HUES48 (cell line): ENCODE measurements around the gene MSL1.

Experiments
- H3K27ac ChIP-seq: one replicate; pipeline ENCODE4 v1.7.0; 2013; ENCODE audit warnings: low read depth, low read length, inconsistent platforms
- H3K27me3 ChIP-seq: 2 replicates; pipeline ENCODE4 v1.6.1; 2013; ENCODE audit warnings: mild to moderate bottlenecking, low read length; ENCODE audit not compliant: control insufficient read depth, insufficient read depth
- H3K36me3 ChIP-seq: 2 replicates; pipeline ENCODE4 v1.6.1; 2013; ENCODE audit warnings: low read length; ENCODE audit not compliant: control insufficient read depth, insufficient read depth
- H3K4me1 ChIP-seq: 2 replicates; pipeline ENCODE4 v1.6.1; 2013; ENCODE audit warnings: mild to moderate bottlenecking, low read length; ENCODE audit not compliant: control insufficient read depth, insufficient read depth
- H3K4me3 ChIP-seq: 2 replicates; pipeline ENCODE4 v1.5.1; 2013; ENCODE audit warnings: mild to moderate bottlenecking, low read depth, low read length
- H3K9ac ChIP-seq: 2 replicates; pipeline ENCODE4 v1.6.1; 2013; ENCODE audit warnings: mild to moderate bottlenecking, low read depth, low read length, moderate library complexity
- H3K9me3 ChIP-seq: 2 replicates; pipeline ENCODE4 v1.6.1; 2013; ENCODE audit warnings: low read length; ENCODE audit not compliant: control insufficient read depth, insufficient read depth

Gene MSL1

DNA sequence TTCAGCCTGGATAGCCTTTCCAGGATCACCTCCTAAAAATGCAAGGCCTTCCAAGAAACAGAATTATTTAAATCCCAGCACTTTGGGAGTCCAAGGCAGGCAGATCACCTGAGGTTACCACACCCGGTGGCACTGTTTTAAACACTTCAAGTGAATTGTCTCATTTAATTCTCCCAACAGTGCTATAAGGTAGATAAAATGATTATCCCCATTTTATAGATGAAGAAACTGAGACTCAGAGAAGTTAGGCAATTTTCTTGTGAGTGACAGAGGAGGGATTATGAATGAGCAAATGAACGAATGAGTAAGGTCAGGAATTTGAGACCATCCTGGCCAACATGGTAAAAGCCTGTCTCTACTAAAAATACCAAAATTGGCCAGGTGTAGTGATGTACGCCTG lies 42.2 kb upstream of the MSL1 start:
- Histone ChIP-seq H3K4me3 (no peak overlapping the region), H3K27ac (no peak overlapping the region), H3K9ac (no peak overlapping the region), H3K9me3 (no peaks in the 10 kb centered on the region), H3K4me1 (peaks cover 13% of the 10 kb centered on the region), H3K27me3 (no peaks in the 10 kb centered on the region), H3K36me3 (peaks cover 8% of the 10 kb centered on the region; the same call in 1 of the 2 replicates)

DNA sequence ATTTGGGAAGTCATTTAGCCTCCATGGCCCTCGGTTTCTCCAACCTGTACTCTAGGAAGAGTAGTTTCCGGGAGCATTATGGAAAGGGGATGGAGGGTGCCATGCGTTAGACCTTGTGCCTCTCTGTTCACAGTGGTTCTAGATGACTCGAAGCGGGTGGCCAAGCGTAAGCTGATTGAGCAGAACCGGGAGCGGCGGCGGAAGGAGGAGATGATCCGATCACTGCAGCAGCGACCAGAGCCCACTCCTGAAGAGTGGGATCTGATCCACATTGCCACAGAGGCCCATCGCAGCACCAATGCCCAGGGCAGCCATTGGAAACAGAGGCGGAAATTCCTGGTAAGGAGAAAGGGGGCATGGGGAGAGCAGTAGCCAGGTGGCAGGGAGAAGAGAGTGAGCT lies 37.3 kb upstream of the MSL1 start:
- Histone ChIP-seq H3K27ac (no peak overlapping the region), H3K9me3 (no peaks in the 10 kb centered on the region), H3K4me3 (no peak overlapping the region), H3K36me3 (peaks cover 20% of the 10 kb centered on the region), H3K4me1 (no peaks in the 10 kb centered on the region), H3K9ac (no peak overlapping the region), H3K27me3 (no peaks in the 10 kb centered on the region)

DNA sequence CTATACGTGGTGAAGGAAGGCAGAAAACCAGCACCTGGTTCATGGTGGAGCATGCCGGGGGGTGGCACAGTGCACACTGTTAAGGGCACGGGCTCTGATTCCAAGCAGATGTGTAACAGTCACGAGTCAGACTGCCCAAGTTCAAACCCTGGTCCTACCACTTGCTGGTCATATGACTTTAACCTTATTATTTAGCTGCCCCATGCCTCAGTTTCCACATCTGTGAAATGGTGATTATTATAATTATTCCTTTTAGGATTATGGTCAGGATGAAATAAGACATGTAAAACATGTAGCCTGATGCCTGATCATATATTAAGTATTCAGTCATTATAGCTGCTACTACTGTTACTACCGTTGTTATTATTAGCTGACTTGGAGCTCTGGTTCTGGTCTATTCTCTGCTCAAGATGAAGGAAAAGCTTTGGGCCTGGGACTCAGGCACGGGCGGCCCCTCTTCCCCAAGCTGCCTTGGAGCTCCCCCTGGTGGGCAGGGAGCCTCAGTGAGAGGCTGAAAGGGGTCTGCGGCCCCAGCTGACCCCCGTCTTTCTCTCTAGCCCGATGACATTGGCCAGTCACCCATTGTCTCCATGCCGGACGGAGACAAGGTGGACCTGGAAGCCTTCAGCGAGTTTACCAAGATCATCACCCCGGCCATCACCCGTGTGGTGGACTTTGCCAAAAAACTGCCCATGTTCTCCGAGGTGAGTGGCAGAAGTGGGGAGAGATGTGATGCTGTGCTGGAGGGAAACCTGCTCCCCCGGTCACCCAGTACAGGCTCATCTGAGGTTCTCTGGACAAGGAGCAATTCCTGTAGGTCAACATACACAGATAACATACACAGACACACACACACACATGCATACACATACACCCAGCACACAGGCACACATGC lies 35.4 kb upstream of the MSL1 start:
- Histone ChIP-seq H3K27me3 (no peaks in the 10 kb centered on the region), H3K4me1 (no peaks in the 10 kb centered on the region), H3K27ac (no peak overlapping the region), H3K36me3 (peaks cover 20% of the 10 kb centered on the region), H3K4me3 (no peak overlapping the region), H3K9me3 (no peaks in the 10 kb centered on the region), H3K9ac (no peak overlapping the region)

DNA sequence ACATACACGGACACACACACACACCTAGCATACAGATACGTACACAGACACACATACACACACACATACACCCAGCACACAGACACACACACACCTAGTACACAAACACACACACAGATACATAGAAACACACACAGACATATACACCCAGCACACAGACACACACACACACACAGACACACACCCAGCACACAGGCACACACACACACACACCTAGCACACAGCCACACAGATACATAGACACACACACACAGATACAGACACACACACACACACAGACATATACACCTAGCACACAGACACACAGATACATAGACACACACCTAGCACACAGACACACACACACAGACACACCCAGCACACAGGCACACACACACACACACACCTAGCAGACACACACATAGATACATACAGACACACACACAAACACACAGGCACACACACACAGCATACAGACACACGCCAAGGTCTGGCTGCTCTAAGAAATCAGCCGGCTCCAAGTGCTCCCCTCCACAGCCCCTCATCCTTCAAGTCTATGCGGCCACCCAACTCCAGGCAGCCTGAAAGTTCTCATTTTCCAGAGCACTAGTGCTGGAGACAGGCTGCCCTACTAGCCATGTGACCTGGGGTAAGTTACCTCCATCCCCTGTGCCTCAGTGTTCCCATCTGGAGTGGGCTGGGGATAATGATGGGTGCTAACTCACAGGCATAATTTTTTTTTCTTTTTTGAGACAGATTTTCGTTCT lies 34.5 kb upstream of the MSL1 start:
- H3K27ac ChIP-seq: no peak overlapping the region
- H3K36me3 ChIP-seq: peaks cover 20% of the 10 kb centered on the region
- no peaks in the 10 kb centered on the region for H3K9me3 ChIP-seq
- no peaks in the 10 kb centered on the region for H3K27me3 ChIP-seq
- H3K9ac ChIP-seq: no peak overlapping the region
- no peak overlapping the region for H3K4me3 ChIP-seq
- peaks cover 3% of the 10 kb centered on the region; the same call in 1 of the 2 replicates for H3K4me1 ChIP-seq

DNA sequence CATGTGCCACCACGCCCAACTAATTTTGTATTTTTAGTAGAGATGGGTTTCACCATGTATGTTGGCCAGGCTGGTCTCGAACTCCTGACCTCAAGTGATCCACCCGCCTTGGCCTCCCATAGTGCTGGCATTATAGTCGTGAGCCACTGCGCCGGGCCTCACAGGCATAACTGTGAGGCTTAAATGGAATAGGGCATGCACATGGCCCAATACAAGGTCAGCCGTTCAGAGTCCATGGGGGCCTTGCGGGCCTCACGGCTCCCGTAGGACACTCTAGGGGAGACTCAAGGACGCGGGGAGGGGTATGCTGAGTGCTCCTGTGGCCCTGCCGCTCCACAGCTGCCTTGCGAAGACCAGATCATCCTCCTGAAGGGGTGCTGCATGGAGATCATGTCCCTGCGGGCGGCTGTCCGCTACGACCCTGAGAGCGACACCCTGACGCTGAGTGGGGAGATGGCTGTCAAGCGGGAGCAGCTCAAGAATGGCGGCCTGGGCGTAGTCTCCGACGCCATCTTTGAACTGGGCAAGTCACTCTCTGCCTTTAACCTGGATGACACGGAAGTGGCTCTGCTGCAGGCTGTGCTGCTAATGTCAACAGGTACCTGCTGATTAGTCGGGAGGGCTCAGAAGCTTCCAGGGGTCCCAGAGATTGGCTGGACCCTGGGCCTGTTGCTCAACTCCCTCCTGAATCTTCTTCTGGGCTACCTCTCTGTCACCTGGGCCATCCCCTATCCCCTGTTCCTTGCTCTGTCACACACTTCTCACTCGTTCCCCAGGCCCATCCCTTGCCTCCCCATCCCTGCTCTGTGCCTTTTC lies 33.7 kb upstream of the MSL1 start:
- peaks cover 23% of the 10 kb centered on the region for H3K36me3 ChIP-seq
- no peaks in the 10 kb centered on the region for H3K27me3 ChIP-seq
- no peaks in the 10 kb centered on the region for H3K9me3 ChIP-seq
- H3K4me3 ChIP-seq: no peak overlapping the region
- no peak overlapping the region for H3K9ac ChIP-seq
- peaks cover 3% of the 10 kb centered on the region; the same call in 1 of the 2 replicates for H3K4me1 ChIP-seq
- no peak overlapping the region for H3K27ac ChIP-seq

DNA sequence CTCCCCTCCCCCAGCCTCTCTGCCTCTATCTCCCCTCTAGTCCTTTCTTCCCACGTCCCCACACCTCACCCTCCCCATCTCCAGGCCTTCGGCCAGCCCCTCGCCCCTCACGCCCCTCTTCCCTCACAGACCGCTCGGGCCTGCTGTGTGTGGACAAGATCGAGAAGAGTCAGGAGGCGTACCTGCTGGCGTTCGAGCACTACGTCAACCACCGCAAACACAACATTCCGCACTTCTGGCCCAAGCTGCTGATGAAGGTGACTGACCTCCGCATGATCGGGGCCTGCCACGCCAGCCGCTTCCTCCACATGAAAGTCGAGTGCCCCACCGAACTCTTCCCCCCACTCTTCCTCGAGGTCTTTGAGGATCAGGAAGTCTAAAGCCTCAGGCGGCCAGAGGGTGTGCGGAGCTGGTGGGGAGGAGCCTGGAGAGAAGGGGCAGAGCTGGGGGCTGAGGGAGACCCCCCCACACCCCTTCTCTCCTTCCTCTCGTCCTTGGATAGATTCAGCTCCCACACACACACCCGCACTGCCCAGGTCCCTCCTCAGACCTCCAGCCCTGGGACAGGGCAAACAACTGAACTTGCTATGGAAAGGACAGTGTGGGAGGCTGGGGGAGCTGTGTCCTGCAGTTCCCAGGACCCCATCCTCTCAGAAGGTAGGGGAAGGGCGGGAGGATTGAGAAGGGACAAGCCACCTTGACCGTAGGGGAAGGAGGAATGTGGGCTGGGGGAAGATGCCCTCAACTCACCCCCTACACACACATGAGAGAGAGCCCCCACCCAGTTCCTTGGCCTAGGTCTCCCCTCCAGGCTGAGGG lies 32.5 kb upstream of the MSL1 start:
- Histone ChIP-seq H3K27me3 (no peaks in the 10 kb centered on the region), H3K4me3 (no peak overlapping the region), H3K27ac (no peak overlapping the region), H3K9me3 (no peaks in the 10 kb centered on the region), H3K36me3 (peaks cover 33% of the 10 kb centered on the region), H3K4me1 (peaks cover 3% of the 10 kb centered on the region; the same call in 1 of the 2 replicates), H3K9ac (no peak overlapping the region)

DNA sequence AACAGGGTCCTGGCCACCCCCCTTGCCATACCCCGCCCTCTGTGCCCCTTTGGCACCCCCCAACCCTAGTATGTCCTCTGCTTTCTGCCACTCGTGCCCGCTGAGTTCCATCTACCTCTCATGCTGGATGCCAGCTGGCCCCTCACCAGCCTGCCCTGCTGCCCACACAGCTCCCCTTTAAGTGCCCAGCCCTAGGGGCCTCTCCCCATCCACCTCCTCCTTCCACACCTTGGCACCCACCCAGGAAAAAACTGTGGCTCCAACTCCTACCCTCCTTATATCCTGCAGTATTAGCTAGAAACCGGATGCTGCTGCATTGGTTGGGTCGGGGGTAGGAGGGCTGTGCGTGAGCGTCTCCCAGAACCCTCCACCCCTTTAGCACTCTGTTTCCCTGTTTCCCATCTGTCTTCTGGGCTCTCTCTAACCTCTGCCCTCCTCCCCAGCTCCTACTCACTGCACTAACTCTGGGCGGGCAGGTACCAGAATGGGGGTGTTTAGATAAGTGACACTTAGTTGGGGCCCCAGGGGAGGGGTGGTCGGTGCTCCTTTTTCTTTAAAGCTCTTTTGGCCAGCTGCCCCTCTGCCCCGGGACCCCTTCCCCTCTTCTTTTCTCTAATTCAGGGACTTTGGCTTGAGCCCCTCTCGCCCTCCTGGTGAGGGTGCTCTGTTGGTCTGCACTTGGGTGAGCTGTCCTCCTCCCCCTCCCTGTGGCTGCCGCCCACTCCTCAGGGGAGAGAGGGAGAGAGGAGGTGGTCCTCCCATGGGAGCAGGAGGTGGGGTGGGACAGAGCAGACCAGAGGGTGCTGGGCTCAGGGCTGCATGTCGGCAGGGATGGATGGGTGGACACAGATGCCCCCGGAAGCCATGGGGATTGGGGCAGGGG lies 31.3 kb upstream of the MSL1 start:
- Histone ChIP-seq H3K4me3 (no peak overlapping the region), H3K36me3 (peaks cover 41% of the 10 kb centered on the region), H3K9me3 (no peaks in the 10 kb centered on the region), H3K9ac (no peak overlapping the region), H3K4me1 (peaks cover 3% of the 10 kb centered on the region; the same call in 1 of the 2 replicates), H3K27me3 (no peaks in the 10 kb centered on the region), H3K27ac (no peak overlapping the region)

DNA sequence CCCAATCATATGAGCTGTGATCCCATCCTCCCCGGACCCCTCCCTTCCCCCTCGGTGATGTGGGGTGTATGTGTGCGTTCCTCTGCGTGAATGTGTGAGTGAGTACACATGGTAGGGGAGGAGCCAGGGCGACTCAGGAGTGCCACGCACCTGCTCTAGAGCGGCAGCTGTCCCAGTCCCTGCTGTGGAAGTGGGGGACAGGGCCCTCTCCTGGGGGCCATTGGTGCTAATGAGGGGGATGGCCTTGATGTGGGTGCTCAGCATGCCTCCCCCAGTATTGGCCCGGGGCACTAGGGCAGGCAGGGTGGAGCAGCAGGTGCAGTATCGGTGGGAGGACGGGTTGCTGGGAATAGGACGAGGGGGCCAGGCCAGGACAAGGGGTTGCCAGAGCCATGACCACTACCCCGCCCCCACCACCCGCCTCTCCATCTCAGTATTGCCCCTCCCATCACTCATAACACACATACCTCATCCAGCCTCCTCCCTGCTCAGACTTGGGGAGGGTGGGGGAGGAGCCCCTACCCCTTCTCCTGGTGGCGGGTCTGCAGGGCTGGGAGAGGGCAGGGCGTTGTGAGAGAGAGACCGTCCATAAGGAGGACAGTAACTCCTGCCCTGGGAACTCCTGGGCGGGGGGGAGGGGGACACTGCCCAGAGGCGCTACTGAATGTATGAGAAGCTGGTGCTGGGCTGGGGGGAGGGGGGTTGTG lies 29.9 kb upstream of the MSL1 start:
- peaks cover 3% of the 10 kb centered on the region; the same call in 1 of the 2 replicates for H3K4me1 ChIP-seq
- H3K4me3 ChIP-seq: no peak overlapping the region
- H3K9me3 ChIP-seq: no peaks in the 10 kb centered on the region
- H3K27ac ChIP-seq: no peak overlapping the region
- no peak overlapping the region for H3K9ac ChIP-seq
- H3K27me3 ChIP-seq: no peaks in the 10 kb centered on the region
- H3K36me3 ChIP-seq: peaks cover 50% of the 10 kb centered on the region

DNA sequence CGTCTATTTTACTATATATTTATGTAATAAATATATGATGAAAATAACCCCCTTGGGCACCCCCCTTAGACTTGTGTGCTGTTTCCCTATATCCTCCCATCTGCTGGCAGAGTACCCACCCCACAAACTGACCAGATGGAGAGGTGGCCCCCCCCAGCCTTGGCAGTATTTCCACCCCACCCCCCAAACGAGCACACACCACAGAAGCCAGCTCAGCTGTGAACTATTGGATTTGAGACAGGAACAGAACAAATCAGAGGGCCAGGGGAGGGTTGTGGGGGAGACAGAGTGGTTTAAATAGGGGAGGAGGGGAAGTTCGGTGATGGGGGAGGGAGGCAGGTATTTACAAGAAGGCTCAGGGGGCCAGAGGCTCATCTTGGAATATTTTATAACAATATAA lies 29.2 kb upstream of the MSL1 start:
- Histone ChIP-seq H3K36me3 (peaks cover 46% of the 10 kb centered on the region), H3K27ac (no peak overlapping the region), H3K4me3 (no peak overlapping the region), H3K4me1 (peaks cover 3% of the 10 kb centered on the region; the same call in 1 of the 2 replicates), H3K9me3 (no peaks in the 10 kb centered on the region), H3K27me3 (no peaks in the 10 kb centered on the region), H3K9ac (no peak overlapping the region)
